Upper lobe of right lung (tissue), 1 donor: ENCODE data around the gene CYFIP2. TPM values are rescaled to one million over a fixed set of nuclear protein-coding genes. Genes with fewer than 3 reads are reported as not detected.

Experiments used
- ATAC-seq: fragments of 200-7000 bp; cut with Tn5 transposase; one replicate; pipeline ENCODE4 v1.9.1; 2020; ENCODE audit warnings: mild to moderate bottlenecking, moderate library complexity
- DNase-seq: peaks from one replicate; pipeline ENCODE4 v3.0.0-alpha.2; 2020
- H3K27ac ChIP-seq: fragments of 200-600 bp; one replicate; pipeline ENCODE4 v1.8.0; 2022
- H3K27me3 ChIP-seq: fragments of 200-600 bp; one replicate; pipeline ENCODE4 v1.8.0; 2022; ENCODE audit warnings: mild to moderate bottlenecking
- H3K36me3 ChIP-seq: fragments of 200-600 bp; one replicate; pipeline ENCODE4 v1.8.0; 2022
- H3K4me1 ChIP-seq: fragments of 200-600 bp; one replicate; pipeline ENCODE4 v1.8.0; 2022
- H3K4me3 ChIP-seq: fragments of 200-600 bp; one replicate; pipeline ENCODE4 v1.8.0; 2022; ENCODE audit warnings: mild to moderate bottlenecking
- H3K9me3 ChIP-seq: fragments of 200-600 bp; one replicate; pipeline ENCODE4 v1.8.0; 2022
- intact Hi-C: fragments of 100-400 bp; cut with DNase I; formaldehyde crosslinking; loops from one replicate; pipeline ENCODE4 v1.11.0; 2022
- total RNA-seq: library from RNA; stranded (reverse); fragmentation: NEBNext Ultra II Directional; extraction: Animal tissue kit (Norgen Biotek cat#: 25700); gene quantifications from one replicate; pipeline ENCODE4 v1.2.1, GENCODE V29; 2021
- TF ChIP-seq, protein P1 (sequence below): fragments of 200-600 bp; IDR thresholded peaks from one replicate; pipeline ENCODE4 v1.8.0; 2022; ENCODE audit warnings: antibody characterized with exemption
- donor health status: DM: no; HTN: yes; CAD: no; lungs with severe emphysema.

Gene CYFIP2
- total RNA-seq, 1 donor from 2014 or later = 37.1 TPM

DNA sequence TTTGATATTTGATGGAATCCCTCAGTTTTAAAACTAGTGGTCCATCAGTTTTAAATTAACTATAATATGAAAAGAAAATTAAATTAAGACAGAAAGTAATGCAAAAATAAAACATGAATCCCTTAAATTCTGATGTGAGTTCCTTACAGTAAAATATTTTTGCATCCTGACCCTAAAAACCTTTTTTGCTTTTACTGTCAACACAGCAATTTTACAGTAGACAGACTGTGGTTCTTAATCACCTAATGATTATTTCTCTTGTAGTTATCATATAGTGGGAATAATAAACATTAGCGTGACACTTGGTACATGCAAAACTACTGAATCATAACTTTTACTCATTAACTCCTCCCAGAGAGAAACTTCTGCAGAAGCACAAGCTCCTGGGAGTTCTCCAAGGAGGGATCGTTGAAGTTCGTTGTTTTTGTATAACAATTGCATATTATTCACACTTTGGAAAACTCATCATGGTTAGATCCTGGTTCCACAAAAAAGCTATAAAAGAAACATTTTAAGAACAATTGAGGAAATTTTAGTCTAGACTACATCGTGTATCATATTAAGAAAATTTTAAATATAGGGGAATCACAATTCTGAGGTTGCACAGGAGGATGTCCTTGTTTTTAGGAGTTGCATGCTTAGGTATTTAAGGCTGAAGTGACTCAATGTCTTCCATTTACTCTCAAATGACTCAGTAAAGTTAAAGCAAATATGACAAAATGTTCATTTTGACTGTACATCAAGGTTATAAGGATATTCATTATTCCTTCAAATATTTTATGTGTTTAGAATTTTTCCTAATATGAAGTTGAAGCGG is 105.9 kb downstream of the CYFIP2 start:
- no peak for ATAC-seq
- Histone ChIP-seq H3K4me1 (no peaks in the 10 kb centered on the region), H3K27me3 (no peaks in the 10 kb centered on the region), H3K36me3 (no peaks in the 10 kb centered on the region), H3K4me3 (no peak overlapping the region), H3K27ac (no peak overlapping the region), H3K9me3 (no peaks in the 10 kb centered on the region)
- intact Hi-C loops = no loop called here
- DNase-seq = no peak
- TF ChIP-seq, protein P1, sequence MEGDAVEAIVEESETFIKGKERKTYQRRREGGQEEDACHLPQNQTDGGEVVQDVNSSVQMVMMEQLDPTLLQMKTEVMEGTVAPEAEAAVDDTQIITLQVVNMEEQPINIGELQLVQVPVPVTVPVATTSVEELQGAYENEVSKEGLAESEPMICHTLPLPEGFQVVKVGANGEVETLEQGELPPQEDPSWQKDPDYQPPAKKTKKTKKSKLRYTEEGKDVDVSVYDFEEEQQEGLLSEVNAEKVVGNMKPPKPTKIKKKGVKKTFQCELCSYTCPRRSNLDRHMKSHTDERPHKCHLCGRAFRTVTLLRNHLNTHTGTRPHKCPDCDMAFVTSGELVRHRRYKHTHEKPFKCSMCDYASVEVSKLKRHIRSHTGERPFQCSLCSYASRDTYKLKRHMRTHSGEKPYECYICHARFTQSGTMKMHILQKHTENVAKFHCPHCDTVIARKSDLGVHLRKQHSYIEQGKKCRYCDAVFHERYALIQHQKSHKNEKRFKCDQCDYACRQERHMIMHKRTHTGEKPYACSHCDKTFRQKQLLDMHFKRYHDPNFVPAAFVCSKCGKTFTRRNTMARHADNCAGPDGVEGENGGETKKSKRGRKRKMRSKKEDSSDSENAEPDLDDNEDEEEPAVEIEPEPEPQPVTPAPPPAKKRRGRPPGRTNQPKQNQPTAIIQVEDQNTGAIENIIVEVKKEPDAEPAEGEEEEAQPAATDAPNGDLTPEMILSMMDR = no peak

DNA sequence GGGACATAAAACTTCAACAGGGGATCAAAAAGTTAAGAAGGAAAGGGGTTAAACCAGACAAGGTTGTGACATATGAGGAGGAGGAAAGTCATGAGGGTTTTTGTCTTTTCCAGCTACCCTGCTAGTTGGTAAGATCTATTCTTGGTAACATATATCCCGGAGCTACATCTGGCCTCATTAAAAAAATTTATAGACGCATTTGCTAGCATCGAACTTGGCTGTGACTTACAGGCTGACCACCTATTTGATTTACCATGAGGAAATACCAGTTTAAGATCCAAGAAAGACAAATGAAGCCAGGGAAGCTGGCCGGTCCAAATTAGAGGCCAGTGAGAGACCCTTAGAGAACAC is 106.5 kb downstream of the CYFIP2 start:
- intact Hi-C loops = no loop called here
- H3K36me3 ChIP-seq = no peaks in the 10 kb centered on the region
- no peak for ATAC-seq
- no peaks in the 10 kb centered on the region for H3K9me3 ChIP-seq
- TF ChIP-seq, protein P1 = no peak
- DNase-seq = no peak
- H3K4me3 ChIP-seq = no peak overlapping the region
- H3K4me1 ChIP-seq = no peaks in the 10 kb centered on the region
- no peak overlapping the region for H3K27ac ChIP-seq
- no peaks in the 10 kb centered on the region for H3K27me3 ChIP-seq

DNA sequence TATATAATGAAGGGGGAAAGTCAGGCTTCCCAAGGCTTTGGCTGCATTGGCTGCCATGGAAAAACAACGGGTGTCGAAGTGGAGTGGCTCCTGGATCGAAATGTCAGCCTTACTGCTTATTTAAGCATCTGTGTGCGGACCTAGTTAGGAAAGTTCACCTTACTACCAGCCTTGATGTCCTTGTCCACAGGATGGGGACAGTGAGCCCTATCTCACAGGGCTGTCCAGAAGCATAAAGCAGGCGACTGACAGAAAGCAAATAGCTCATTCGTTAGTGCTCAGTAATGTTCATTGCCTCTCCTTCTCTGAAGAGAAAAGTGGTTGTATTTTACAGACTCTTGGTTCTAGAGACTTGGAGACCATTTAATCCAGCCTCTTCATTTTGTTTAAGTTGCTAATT is 112.6 kb downstream of the CYFIP2 start:
- TF ChIP-seq, protein P1 = no peak
- ATAC-seq (no peak), DNase-seq (no peak)
- Histone ChIP-seq H3K9me3 (no peaks in the 10 kb centered on the region), H3K4me3 (no peak overlapping the region), H3K36me3 (peaks cover 13% of the 10 kb centered on the region), H3K27ac (no peak overlapping the region), H3K27me3 (no peaks in the 10 kb centered on the region), H3K4me1 (no peaks in the 10 kb centered on the region)
- intact Hi-C loops = no loop called here

- intact Hi-C loops = no loop called here
- ATAC-seq = no peak
- no peak overlapping the region for H3K27ac ChIP-seq
Measured at GRCh38 chr5:157379983-157380382, 114.1 kb downstream of the CYFIP2 start.

GRCh38 chr5:157381746-157382145 is 115.8 kb downstream of the CYFIP2 start:
- DNase-seq (no peak), ATAC-seq (no peak)
- H3K4me1 ChIP-seq = no peaks in the 10 kb centered on the region
- H3K4me3 ChIP-seq = no peak overlapping the region
- H3K27ac ChIP-seq = no peak overlapping the region
- H3K9me3 ChIP-seq = no peaks in the 10 kb centered on the region
- intact Hi-C loops = no loop called here
- TF ChIP-seq, protein P1 = no peak
- H3K27me3 ChIP-seq = no peaks in the 10 kb centered on the region
- H3K36me3 ChIP-seq = peaks cover 21% of the 10 kb centered on the region

More at GRCh38 chr5:157379983-157380382, 114.1 kb downstream of the CYFIP2 start:
- TF ChIP-seq, protein P1 = no peak
- Histone ChIP-seq H3K9me3 (no peaks in the 10 kb centered on the region), H3K4me3 (no peak overlapping the region), H3K4me1 (no peaks in the 10 kb centered on the region), H3K36me3 (peaks cover 21% of the 10 kb centered on the region), H3K27me3 (no peaks in the 10 kb centered on the region)
- DNase-seq = no peak
